GM23338 (cell line): ENCODE data around the gene PKD2L1. TPM values are rescaled to one million over a fixed set of nuclear protein-coding genes. Genes with fewer than 3 reads are reported as not detected.

Experiments used
- ATAC-seq: fragments of 200-7000 bp; cut with Tn5 transposase; 3 replicates; pipeline ENCODE4 v1.9.1; 2020
- DNase-seq: peaks from one replicate; pipeline ENCODE4 v3.0.0-alpha.2; 2015; ENCODE audit warnings: low spot score
- H2AFZ ChIP-seq: fragments of 200-600 bp; sonication (generic); 2 replicates; pipeline ENCODE4 v1.8.0; 2016; ENCODE audit warnings: antibody characterized with exemption, mild to moderate bottlenecking, moderate library complexity
- H3F3A ChIP-seq: fragments of 200-600 bp; sonication (generic); replicated peaks from 2 replicates; pipeline ENCODE4 v1.8.0; 2017; ENCODE audit warnings: antibody characterized with exemption, mixed run types, low read depth
- H3K27ac ChIP-seq: fragments of 200-600 bp; sonication (generic); 2 replicates; pipeline ENCODE4 v1.6.1; 2016; ENCODE audit warnings: low read depth
- H3K27me3 ChIP-seq: fragments of 200-600 bp; sonication (generic); 2 replicates; pipeline ENCODE4 v1.8.0; 2016; ENCODE audit warnings: mild to moderate bottlenecking, mixed run types, moderate library complexity; ENCODE audit not compliant: insufficient read depth
- H3K36me3 ChIP-seq: fragments of 200-600 bp; sonication (generic); 2 replicates; pipeline ENCODE4 v1.8.0; 2016; ENCODE audit warnings: mild to moderate bottlenecking; ENCODE audit not compliant: insufficient read depth
- H3K4me1 ChIP-seq: fragments of 200-600 bp; sonication (generic); 2 replicates; pipeline ENCODE4 v1.8.0; 2016; ENCODE audit warnings: mild to moderate bottlenecking, moderate library complexity; ENCODE audit not compliant: insufficient read depth
- H3K4me2 ChIP-seq: fragments of 200-600 bp; sonication (generic); 2 replicates; pipeline ENCODE4 v1.7.1; 2017; ENCODE audit warnings: mixed run types
- H3K4me3 ChIP-seq: fragments of 200-600 bp; sonication (generic); 2 replicates; pipeline ENCODE4 v1.6.1; 2016; ENCODE audit warnings: mixed run types
- H3K79me2 ChIP-seq: fragments of 200-600 bp; sonication (generic); replicated peaks from 2 replicates; pipeline ENCODE4 v1.8.0; 2017; ENCODE audit warnings: mild to moderate bottlenecking; ENCODE audit not compliant: insufficient read depth
- H3K9me2 ChIP-seq: fragments of 200-600 bp; sonication (generic); 2 replicates; pipeline ENCODE4 v1.8.0; 2017; ENCODE audit not compliant: insufficient read depth
- H4K20me1 ChIP-seq: fragments of 200-600 bp; sonication (generic); replicated peaks from 2 replicates; pipeline ENCODE4 v1.8.0; 2017; ENCODE audit warnings: mild to moderate bottlenecking; ENCODE audit not compliant: insufficient read depth
- H3K27ac Mint-ChIP-seq: 2 replicates; pipeline ENCODE4 v1.8.0; 2020; ENCODE audit warnings: inconsistent platforms, mild to moderate bottlenecking, moderate library complexity, mixed read lengths
- H3K27me3 Mint-ChIP-seq: 3 replicates; pipeline ENCODE4 v1.8.0; 2022; ENCODE audit warnings: low read depth, mild to moderate bottlenecking, moderate library complexity, mixed read lengths, inconsistent platforms; ENCODE audit not compliant: insufficient read depth, poor library complexity
- H3K36me3 Mint-ChIP-seq: 3 replicates; pipeline ENCODE4 v1.8.0; 2021; ENCODE audit warnings: low read depth, mild to moderate bottlenecking, inconsistent platforms, moderate library complexity, mixed read lengths
- H3K4me1 Mint-ChIP-seq: 3 replicates; pipeline ENCODE4 v1.8.0; 2020; ENCODE audit warnings: mild to moderate bottlenecking, inconsistent platforms, mixed read lengths
- H3K4me3 Mint-ChIP-seq: 3 replicates; pipeline ENCODE4 v1.8.0; 2021; ENCODE audit warnings: moderate library complexity, mild to moderate bottlenecking, inconsistent platforms, mixed read lengths
- H3K9me3 Mint-ChIP-seq: 3 replicates; pipeline ENCODE4 v1.8.0; 2020; ENCODE audit warnings: moderate library complexity, mild to moderate bottlenecking, inconsistent platforms, mixed read lengths
- CREB1 ChIP-seq: fragments of 250-450 bp; sonication (Bioruptor Pico); IDR thresholded peaks from 2 replicates; pipeline ENCODE4 v1.5.0; 2020; ENCODE audit warnings: low read depth, mild to moderate bottlenecking, moderate library complexity
- EZH2 ChIP-seq: fragments of 200-600 bp; sonication (generic); IDR thresholded peaks from one replicate; pipeline ENCODE4 v1.8.0; 2017; ENCODE audit warnings: antibody characterized with exemption, mild to moderate bottlenecking, low read depth; ENCODE audit not compliant: unreplicated experiment
- EZH2phosphoT487 ChIP-seq: fragments of 200-600 bp; sonication (generic); IDR thresholded peaks from one replicate; pipeline ENCODE4 v1.8.1; 2018; ENCODE audit warnings: antibody characterized with exemption; ENCODE audit not compliant: unreplicated experiment
- JUNB ChIP-seq: IDR thresholded peaks from one replicate; pipeline ENCODE4 v1.6.1; 2016; ENCODE audit warnings: antibody characterized with exemption; ENCODE audit not compliant: unreplicated experiment
- NANOG ChIP-seq: IDR thresholded peaks from 2 replicates; pipeline ENCODE4 v1.6.1; 2016; ENCODE audit warnings: antibody characterized with exemption, borderline replicate concordance
- POLR2AphosphoS5 ChIP-seq: IDR thresholded peaks from 2 replicates; pipeline ENCODE4 v1.6.1; 2016; ENCODE audit warnings: antibody characterized with exemption, low read depth
- STAT1 ChIP-seq: IDR thresholded peaks from one replicate; pipeline ENCODE4 v1.6.1; 2016; ENCODE audit warnings: antibody characterized with exemption; ENCODE audit not compliant: unreplicated experiment
- ZNF114 ChIP-seq: fragments of 250-450 bp; sonication (Bioruptor Pico); IDR thresholded peaks from 2 replicates; pipeline ENCODE4 v1.5.0; 2020; ENCODE audit warnings: mild to moderate bottlenecking, moderate library complexity
- ZNF331 ChIP-seq: fragments of 250-450 bp; sonication (Bioruptor Pico); IDR thresholded peaks from 2 replicates; pipeline ENCODE4 v1.5.0; 2020; ENCODE audit warnings: low read depth, mild to moderate bottlenecking, moderate library complexity
- polyA plus RNA-seq: library from polyadenylated mRNA; unstranded; fragments of >200 nt; fragmentation: Nextera tagmentation; extraction: Ambion mirVana; gene quantifications from 2 replicates; pipeline ENCODE4 v1.2.1, GENCODE V29; 2016
- total RNA-seq: library from RNA; depleted of rRNA; stranded (reverse); fragments of >200 nt; shearing (Covaris generic); gene quantifications from 2 replicates; pipeline ENCODE4 v1.2.3, GENCODE V29; 2014
- TF ChIP-seq, protein P1 (sequence below): fragments of 250-450 bp; sonication (Bioruptor Pico); IDR thresholded peaks from 2 replicates; pipeline ENCODE4 v1.5.0; 2020; ENCODE audit warnings: mild to moderate bottlenecking, moderate library complexity
- TF ChIP-seq, protein P2 (sequence below): IDR thresholded peaks from 2 replicates; pipeline ENCODE4 v1.6.1; 2016; ENCODE audit warnings: antibody characterized with exemption
- TF ChIP-seq, protein P3 (sequence below), 2 experiments: fragments of 200-600 bp in 1 of 2; sonication (generic) in 1 of 2; conservative IDR thresholded peaks; 2 replicates each; pipeline versions ENCODE4 v1.5.1 to v1.6.1; 2016 to 2017; ENCODE audit warnings: antibody characterized with exemption in 2 of 2, low read depth in 2 of 2, mild to moderate bottlenecking in 2 of 2, moderate library complexity in 1 of 2
- TF ChIP-seq, protein P4 (sequence below): IDR thresholded peaks from one replicate; pipeline ENCODE4 v1.6.1; 2018; ENCODE audit warnings: antibody characterized with exemption; ENCODE audit not compliant: unreplicated experiment

PKD2L1 gene
- total and polyA plus RNA-seq, 2 experiments from 2014 or later: not detected

DNA sequence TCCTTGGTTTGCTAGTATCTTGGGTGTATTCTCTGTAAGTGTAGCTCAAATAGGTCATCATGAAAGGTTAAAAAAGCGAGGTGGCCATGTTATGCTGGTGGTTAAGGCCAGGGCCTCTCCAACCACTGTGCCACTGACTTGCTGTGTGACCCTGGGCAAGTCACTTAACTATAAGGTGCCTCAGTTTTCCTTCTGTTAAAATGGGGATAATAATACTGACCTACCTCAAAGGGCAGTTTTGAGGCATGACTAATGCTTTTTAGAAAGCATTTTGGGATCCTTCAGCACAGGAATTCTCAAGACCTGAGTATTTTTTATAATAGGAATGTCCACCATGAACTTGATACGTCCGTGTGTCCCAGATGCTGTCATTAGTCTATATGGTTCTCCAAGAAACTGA is 34.1 kb upstream of the PKD2L1 start:
- Histone ChIP-seq H3K4me2 (no peak overlapping the region), H2AFZ (no peak overlapping the region), H3K4me3 (no peak overlapping the region), H3F3A (peaks cover 40% of the 10 kb centered on the region), H4K20me1 (peaks cover 34% of the 10 kb centered on the region), H3K9me2 (no peaks in the 10 kb centered on the region), H3K27ac (peak overlapping the region; percentile 23; the same call in 1 of the 2 replicates), H3K4me1 (peaks cover 12% of the 10 kb centered on the region), H3K36me3 (peaks cover 36% of the 10 kb centered on the region), H3K27me3 (no peaks in the 10 kb centered on the region), H3K79me2 (peaks cover 5% of the 10 kb centered on the region; the same call in 1 of the 2 replicates)
- H3K27ac Mint-ChIP-seq: peak overlapping the region; percentile 41; the same call in 1 of the 2 replicates
- H3K36me3 Mint-ChIP-seq: peaks cover 47% of the 10 kb centered on the region
- no peak for ATAC-seq
- H3K27me3 Mint-ChIP-seq: peaks cover 7% of the 10 kb centered on the region
- no peak overlapping the region for H3K4me3 Mint-ChIP-seq
- H3K4me1 Mint-ChIP-seq: peaks cover 26% of the 10 kb centered on the region
- TF ChIP-seq CREB1 (no peak), NANOG (no peak), EZH2 (no peak), STAT1 (no peak), EZH2phosphoT487 (no peak), ZNF114 (CRISPR knock-in tag) (no peak), JUNB (no peak), POLR2AphosphoS5 (no peak), ZNF331 (no peak)
- TF ChIP-seq, protein P1, sequence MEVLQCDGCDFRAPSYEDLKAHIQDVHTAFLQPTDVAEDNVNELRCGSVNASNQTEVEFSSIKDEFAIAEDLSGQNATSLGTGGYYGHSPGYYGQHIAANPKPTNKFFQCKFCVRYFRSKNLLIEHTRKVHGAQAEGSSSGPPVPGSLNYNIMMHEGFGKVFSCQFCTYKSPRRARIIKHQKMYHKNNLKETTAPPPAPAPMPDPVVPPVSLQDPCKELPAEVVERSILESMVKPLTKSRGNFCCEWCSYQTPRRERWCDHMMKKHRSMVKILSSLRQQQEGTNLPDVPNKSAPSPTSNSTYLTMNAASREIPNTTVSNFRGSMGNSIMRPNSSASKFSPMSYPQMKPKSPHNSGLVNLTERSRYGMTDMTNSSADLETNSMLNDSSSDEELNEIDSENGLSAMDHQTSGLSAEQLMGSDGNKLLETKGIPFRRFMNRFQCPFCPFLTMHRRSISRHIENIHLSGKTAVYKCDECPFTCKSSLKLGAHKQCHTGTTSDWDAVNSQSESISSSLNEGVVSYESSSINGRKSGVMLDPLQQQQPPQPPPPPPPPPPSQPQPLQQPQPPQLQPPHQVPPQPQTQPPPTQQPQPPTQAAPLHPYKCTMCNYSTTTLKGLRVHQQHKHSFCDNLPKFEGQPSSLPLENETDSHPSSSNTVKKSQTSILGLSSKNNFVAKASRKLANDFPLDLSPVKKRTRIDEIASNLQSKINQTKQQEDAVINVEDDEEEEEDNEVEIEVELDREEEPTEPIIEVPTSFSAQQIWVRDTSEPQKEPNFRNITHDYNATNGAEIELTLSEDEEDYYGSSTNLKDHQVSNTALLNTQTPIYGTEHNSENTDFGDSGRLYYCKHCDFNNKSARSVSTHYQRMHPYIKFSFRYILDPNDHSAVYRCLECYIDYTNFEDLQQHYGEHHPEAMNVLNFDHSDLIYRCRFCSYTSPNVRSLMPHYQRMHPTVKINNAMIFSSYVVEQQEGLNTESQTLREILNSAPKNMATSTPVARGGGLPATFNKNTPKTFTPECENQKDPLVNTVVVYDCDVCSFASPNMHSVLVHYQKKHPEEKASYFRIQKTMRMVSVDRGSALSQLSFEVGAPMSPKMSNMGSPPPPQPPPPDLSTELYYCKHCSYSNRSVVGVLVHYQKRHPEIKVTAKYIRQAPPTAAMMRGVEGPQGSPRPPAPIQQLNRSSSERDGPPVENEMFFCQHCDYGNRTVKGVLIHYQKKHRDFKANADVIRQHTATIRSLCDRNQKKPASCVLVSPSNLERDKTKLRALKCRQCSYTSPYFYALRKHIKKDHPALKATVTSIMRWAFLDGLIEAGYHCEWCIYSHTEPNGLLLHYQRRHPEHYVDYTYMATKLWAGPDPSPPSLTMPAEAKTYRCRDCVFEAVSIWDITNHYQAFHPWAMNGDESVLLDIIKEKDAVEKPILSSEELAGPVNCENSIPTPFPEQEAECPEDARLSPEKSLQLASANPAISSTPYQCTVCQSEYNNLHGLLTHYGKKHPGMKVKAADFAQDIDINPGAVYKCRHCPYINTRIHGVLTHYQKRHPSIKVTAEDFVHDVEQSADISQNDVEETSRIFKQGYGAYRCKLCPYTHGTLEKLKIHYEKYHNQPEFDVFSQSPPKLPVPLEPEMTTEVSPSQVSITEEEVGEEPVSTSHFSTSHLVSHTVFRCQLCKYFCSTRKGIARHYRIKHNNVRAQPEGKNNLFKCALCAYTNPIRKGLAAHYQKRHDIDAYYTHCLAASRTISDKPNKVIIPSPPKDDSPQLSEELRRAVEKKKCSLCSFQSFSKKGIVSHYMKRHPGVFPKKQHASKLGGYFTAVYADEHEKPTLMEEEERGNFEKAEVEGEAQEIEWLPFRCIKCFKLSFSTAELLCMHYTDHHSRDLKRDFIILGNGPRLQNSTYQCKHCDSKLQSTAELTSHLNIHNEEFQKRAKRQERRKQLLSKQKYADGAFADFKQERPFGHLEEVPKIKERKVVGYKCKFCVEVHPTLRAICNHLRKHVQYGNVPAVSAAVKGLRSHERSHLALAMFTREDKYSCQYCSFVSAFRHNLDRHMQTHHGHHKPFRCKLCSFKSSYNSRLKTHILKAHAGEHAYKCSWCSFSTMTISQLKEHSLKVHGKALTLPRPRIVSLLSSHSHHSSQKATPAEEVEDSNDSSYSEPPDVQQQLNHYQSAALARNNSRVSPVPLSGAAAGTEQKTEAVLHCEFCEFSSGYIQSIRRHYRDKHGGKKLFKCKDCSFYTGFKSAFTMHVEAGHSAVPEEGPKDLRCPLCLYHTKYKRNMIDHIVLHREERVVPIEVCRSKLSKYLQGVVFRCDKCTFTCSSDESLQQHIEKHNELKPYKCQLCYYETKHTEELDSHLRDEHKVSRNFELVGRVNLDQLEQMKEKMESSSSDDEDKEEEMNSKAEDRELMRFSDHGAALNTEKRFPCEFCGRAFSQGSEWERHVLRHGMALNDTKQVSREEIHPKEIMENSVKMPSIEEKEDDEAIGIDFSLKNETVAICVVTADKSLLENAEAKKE (CRISPR knock-in tag): no peak
- TF ChIP-seq, protein P2, sequence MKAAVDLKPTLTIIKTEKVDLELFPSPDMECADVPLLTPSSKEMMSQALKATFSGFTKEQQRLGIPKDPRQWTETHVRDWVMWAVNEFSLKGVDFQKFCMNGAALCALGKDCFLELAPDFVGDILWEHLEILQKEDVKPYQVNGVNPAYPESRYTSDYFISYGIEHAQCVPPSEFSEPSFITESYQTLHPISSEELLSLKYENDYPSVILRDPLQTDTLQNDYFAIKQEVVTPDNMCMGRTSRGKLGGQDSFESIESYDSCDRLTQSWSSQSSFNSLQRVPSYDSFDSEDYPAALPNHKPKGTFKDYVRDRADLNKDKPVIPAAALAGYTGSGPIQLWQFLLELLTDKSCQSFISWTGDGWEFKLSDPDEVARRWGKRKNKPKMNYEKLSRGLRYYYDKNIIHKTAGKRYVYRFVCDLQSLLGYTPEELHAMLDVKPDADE: no peak
- TF ChIP-seq, protein P3, sequence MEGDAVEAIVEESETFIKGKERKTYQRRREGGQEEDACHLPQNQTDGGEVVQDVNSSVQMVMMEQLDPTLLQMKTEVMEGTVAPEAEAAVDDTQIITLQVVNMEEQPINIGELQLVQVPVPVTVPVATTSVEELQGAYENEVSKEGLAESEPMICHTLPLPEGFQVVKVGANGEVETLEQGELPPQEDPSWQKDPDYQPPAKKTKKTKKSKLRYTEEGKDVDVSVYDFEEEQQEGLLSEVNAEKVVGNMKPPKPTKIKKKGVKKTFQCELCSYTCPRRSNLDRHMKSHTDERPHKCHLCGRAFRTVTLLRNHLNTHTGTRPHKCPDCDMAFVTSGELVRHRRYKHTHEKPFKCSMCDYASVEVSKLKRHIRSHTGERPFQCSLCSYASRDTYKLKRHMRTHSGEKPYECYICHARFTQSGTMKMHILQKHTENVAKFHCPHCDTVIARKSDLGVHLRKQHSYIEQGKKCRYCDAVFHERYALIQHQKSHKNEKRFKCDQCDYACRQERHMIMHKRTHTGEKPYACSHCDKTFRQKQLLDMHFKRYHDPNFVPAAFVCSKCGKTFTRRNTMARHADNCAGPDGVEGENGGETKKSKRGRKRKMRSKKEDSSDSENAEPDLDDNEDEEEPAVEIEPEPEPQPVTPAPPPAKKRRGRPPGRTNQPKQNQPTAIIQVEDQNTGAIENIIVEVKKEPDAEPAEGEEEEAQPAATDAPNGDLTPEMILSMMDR (conservative IDR thresholded peaks at IDR 0.05; ENCODE audit: low read depth in 2 of 2): no peak
- TF ChIP-seq, protein P4, sequence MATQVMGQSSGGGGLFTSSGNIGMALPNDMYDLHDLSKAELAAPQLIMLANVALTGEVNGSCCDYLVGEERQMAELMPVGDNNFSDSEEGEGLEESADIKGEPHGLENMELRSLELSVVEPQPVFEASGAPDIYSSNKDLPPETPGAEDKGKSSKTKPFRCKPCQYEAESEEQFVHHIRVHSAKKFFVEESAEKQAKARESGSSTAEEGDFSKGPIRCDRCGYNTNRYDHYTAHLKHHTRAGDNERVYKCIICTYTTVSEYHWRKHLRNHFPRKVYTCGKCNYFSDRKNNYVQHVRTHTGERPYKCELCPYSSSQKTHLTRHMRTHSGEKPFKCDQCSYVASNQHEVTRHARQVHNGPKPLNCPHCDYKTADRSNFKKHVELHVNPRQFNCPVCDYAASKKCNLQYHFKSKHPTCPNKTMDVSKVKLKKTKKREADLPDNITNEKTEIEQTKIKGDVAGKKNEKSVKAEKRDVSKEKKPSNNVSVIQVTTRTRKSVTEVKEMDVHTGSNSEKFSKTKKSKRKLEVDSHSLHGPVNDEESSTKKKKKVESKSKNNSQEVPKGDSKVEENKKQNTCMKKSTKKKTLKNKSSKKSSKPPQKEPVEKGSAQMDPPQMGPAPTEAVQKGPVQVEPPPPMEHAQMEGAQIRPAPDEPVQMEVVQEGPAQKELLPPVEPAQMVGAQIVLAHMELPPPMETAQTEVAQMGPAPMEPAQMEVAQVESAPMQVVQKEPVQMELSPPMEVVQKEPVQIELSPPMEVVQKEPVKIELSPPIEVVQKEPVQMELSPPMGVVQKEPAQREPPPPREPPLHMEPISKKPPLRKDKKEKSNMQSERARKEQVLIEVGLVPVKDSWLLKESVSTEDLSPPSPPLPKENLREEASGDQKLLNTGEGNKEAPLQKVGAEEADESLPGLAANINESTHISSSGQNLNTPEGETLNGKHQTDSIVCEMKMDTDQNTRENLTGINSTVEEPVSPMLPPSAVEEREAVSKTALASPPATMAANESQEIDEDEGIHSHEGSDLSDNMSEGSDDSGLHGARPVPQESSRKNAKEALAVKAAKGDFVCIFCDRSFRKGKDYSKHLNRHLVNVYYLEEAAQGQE: no peak
- no peak for DNase-seq
- H3K9me3 Mint-ChIP-seq: no peaks in the 10 kb centered on the region; the same call in 2 of the 3 replicates
